ENCODE measurements around the gene SYPL1.

The SYPL1 gene

GRCh38 chr7:106064316-106064715, 47.8 kb downstream of the SYPL1 start:
- no peaks in the 10 kb centered on the region for H3K36me3 ChIP-seq (ENCODE audit: control insufficient read depth, insufficient read depth, low read length)
- no peak overlapping the region for H3K4me3 ChIP-seq (ENCODE audit: low read depth, low read length)
- H3K9me3 ChIP-seq (ENCODE audit: control insufficient read depth, insufficient read depth, low read depth, low read length) = peaks cover 14% of the 10 kb centered on the region
- no peak overlapping the region for H3K9ac ChIP-seq (ENCODE audit: low read length)
- peaks cover 21% of the 10 kb centered on the region for H3K4me1 ChIP-seq (ENCODE audit: control insufficient read depth, insufficient read depth, low read length)
- H3K27me3 ChIP-seq (ENCODE audit: control insufficient read depth, insufficient read depth, low read length) = no peaks in the 10 kb centered on the region
- no peak overlapping the region for H3K27ac ChIP-seq (ENCODE audit: low read depth, low read length)

- Histone ChIP-seq H3K4me1 (ENCODE audit: control insufficient read depth, insufficient read depth, low read length) (peaks cover 23% of the 10 kb centered on the region), H3K9ac (ENCODE audit: low read length) (no peak overlapping the region), H3K4me3 (ENCODE audit: low read depth, low read length) (no peak overlapping the region), H3K27me3 (ENCODE audit: control insufficient read depth, insufficient read depth, low read length) (no peaks in the 10 kb centered on the region), H3K9me3 (ENCODE audit: control insufficient read depth, insufficient read depth, low read depth, low read length) (peaks cover 14% of the 10 kb centered on the region), H3K27ac (ENCODE audit: low read depth, low read length) (no peak overlapping the region), H3K36me3 (ENCODE audit: control insufficient read depth, insufficient read depth, low read length) (no peaks in the 10 kb centered on the region)
These were observed 48.4 kb downstream of the SYPL1 start for GRCh38 chr7:106063692-106064091.

DNA sequence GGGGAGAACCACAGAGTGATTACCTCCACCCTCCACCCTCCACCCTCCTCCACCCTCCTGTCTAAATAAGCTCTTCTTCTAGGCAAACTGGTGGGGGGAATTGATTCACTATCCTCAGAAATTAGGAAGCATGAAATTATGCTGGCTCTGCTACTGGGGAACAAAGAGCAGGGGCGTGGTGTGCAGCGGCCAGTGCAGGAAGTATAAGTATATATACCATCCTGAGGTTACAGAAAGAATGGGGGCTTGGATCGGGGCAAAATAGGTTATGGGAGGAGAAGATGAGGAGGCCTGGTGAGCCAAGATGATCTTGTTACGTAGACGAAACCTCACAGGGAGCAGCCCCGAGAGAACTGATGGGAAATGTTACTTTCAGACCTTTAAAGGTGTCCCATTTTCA, 49.1 kb downstream of the SYPL1 start:
- no peaks in the 10 kb centered on the region for H3K36me3 ChIP-seq (ENCODE audit: control insufficient read depth, insufficient read depth, low read length)
- no peaks in the 10 kb centered on the region for H3K27me3 ChIP-seq (ENCODE audit: control insufficient read depth, insufficient read depth, low read length)
- H3K27ac ChIP-seq (ENCODE audit: low read depth, low read length) = no peak overlapping the region
- no peak overlapping the region for H3K9ac ChIP-seq (ENCODE audit: low read length)
- peaks cover 14% of the 10 kb centered on the region for H3K9me3 ChIP-seq (ENCODE audit: control insufficient read depth, insufficient read depth, low read depth, low read length)
- H3K4me1 ChIP-seq (ENCODE audit: control insufficient read depth, insufficient read depth, low read length) = peaks cover 25% of the 10 kb centered on the region
- H3K4me3 ChIP-seq (ENCODE audit: low read depth, low read length) = no peak overlapping the region

GRCh38 chr7:106062521-106062931, 49.6 kb downstream of the SYPL1 start:
- Histone ChIP-seq H3K36me3 (ENCODE audit: control insufficient read depth, insufficient read depth, low read length) (no peaks in the 10 kb centered on the region), H3K4me3 (ENCODE audit: low read depth, low read length) (no peak overlapping the region), H3K9me3 (ENCODE audit: control insufficient read depth, insufficient read depth, low read depth, low read length) (peaks cover 14% of the 10 kb centered on the region), H3K4me1 (ENCODE audit: control insufficient read depth, insufficient read depth, low read length) (peaks cover 25% of the 10 kb centered on the region), H3K27ac (ENCODE audit: low read depth, low read length) (no peak overlapping the region), H3K27me3 (ENCODE audit: control insufficient read depth, insufficient read depth, low read length) (no peaks in the 10 kb centered on the region), H3K9ac (ENCODE audit: low read length) (no peak overlapping the region)

DNA sequence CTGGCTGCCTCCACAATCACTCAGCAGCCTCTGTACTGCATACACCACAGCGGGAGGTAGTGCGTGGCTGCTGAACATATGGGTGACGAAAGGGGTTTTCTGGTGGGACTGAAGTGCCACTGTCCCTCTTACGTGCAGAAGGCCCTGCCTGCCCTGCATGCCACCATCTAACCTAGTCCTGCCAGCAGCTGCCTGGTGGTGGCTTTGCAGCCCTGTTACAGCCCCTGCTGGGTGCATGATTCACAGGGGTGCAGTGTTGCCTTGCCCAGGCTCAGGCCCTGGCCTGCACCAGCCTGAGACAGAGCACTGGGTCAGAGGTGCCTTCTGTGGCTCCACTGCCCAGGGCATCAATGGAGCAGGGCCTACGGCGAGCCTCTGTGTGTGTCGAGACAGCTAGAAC, 50.1 kb downstream of the SYPL1 start:
- Histone ChIP-seq H3K27ac (ENCODE audit: low read depth, low read length) (no peak overlapping the region), H3K9me3 (ENCODE audit: control insufficient read depth, insufficient read depth, low read depth, low read length) (peaks cover 14% of the 10 kb centered on the region), H3K9ac (ENCODE audit: low read length) (no peak overlapping the region), H3K27me3 (ENCODE audit: control insufficient read depth, insufficient read depth, low read length) (no peaks in the 10 kb centered on the region), H3K36me3 (ENCODE audit: control insufficient read depth, insufficient read depth, low read length) (no peaks in the 10 kb centered on the region), H3K4me1 (ENCODE audit: control insufficient read depth, insufficient read depth, low read length) (peaks cover 25% of the 10 kb centered on the region), H3K4me3 (ENCODE audit: low read depth, low read length) (no peak overlapping the region)

DNA sequence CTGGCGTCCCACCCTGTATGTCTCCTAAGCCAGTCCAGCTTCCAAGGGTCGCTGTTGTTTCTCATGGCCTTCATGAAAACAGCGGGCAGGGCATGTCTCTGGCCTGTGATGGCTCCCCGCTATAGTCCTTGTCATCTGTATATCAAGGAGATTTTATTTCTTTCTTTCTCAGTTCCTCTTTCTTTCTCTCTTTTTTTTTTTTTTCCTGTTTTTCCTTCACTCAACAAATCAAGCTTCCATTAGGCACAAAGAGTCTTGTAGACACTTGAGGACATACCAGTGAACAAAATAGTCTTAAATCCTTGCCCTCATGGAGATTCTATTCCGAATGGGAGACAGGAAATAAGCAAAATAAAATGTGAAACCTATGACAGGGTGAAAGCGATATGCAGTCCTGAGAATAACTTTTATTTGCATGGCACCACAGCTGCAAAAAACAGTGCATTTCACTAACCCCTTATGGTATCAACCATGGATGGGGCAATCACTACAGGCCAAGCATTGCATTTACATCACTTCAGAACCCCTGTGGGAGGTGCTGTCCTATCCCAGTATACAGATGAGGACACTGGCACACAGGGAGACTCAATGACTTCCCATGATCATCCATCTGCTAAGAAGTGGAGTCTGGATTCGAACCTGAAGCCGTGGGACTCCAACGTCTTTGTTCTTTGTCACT, 50.7 kb downstream of the SYPL1 start:
- Histone ChIP-seq H3K27me3 (ENCODE audit: control insufficient read depth, insufficient read depth, low read length) (no peaks in the 10 kb centered on the region), H3K36me3 (ENCODE audit: control insufficient read depth, insufficient read depth, low read length) (no peaks in the 10 kb centered on the region), H3K9me3 (ENCODE audit: control insufficient read depth, insufficient read depth, low read depth, low read length) (peaks cover 14% of the 10 kb centered on the region), H3K9ac (ENCODE audit: low read length) (no peak overlapping the region), H3K4me3 (ENCODE audit: low read depth, low read length) (no peak overlapping the region), H3K4me1 (ENCODE audit: control insufficient read depth, insufficient read depth, low read length) (peaks cover 25% of the 10 kb centered on the region), H3K27ac (ENCODE audit: low read depth, low read length) (no peak overlapping the region)

DNA sequence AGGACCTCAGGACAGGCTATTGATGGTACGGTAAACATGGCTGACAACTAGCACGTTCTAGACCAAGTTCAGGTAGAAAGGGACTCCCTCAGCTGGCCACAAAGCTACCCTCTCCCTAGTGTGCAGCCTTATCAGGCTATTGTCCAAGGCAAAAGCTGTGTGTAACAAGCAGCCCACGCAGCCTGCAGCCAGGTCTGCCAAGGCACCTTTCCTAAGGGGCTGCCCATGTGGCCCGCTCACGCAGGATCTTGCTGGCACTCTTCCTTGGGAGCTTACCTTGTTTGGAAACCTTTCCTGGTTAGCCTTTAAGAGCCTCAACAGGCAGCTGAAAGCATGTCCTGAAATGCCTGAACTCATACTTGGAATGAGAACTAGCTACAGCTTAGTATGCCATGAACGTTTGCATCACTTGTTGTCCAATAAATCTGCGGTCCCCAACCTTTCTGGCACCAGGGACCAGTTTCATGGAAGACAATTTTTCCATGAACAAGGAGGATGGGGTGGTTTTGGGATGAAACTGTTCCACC, 51.7 kb downstream of the SYPL1 start:
- H3K27ac ChIP-seq (ENCODE audit: low read depth, low read length) = no peak overlapping the region

DNA sequence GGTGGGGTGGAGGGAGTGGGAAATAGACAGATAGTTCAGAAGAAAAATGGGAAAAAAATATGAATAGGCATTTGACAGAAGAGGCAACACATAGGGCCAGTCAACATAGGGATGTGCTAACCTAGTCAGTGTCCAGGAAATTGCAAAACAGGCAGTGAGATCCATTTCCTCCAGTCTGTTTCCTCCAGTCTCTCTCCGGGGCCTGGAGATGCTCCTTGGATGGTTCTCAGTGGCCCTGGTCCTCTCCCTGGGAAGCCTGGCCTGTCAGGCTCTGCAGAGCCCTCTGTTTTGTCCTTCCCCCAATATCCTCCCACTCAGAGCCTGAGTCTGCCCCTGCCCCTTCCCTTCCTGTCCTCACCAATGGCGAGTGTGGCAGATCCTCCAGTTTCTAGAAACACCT, 52.6 kb downstream of the SYPL1 start:
- peaks cover 15% of the 10 kb centered on the region; the same call in 1 of the 2 replicates for H3K4me1 ChIP-seq (ENCODE audit: control insufficient read depth, insufficient read depth, low read length)
- peaks cover 14% of the 10 kb centered on the region for H3K9me3 ChIP-seq (ENCODE audit: control insufficient read depth, insufficient read depth, low read depth, low read length)
- no peaks in the 10 kb centered on the region for H3K36me3 ChIP-seq (ENCODE audit: control insufficient read depth, insufficient read depth, low read length)
- H3K27me3 ChIP-seq (ENCODE audit: control insufficient read depth, insufficient read depth, low read length) = no peaks in the 10 kb centered on the region
- H3K9ac ChIP-seq (ENCODE audit: low read length) = no peak overlapping the region
- H3K27ac ChIP-seq (ENCODE audit: low read depth, low read length) = no peak overlapping the region
- H3K4me3 ChIP-seq (ENCODE audit: low read depth, low read length) = no peak overlapping the region

More for the DNA sequence above, 51.7 kb downstream of the SYPL1 start:
- no peaks in the 10 kb centered on the region for H3K36me3 ChIP-seq (ENCODE audit: control insufficient read depth, insufficient read depth, low read length)
- no peak overlapping the region for H3K9ac ChIP-seq (ENCODE audit: low read length)
- H3K9me3 ChIP-seq (ENCODE audit: control insufficient read depth, insufficient read depth, low read depth, low read length) = peaks cover 14% of the 10 kb centered on the region
- peaks cover 17% of the 10 kb centered on the region for H3K4me1 ChIP-seq (ENCODE audit: control insufficient read depth, insufficient read depth, low read length)
- no peaks in the 10 kb centered on the region for H3K27me3 ChIP-seq (ENCODE audit: control insufficient read depth, insufficient read depth, low read length)
- no peak overlapping the region for H3K4me3 ChIP-seq (ENCODE audit: low read depth, low read length)

GRCh38 chr7:106058928-106059324, 53.2 kb downstream of the SYPL1 start:
- Histone ChIP-seq H3K9me3 (ENCODE audit: control insufficient read depth, insufficient read depth, low read depth, low read length) (peaks cover 14% of the 10 kb centered on the region), H3K9ac (ENCODE audit: low read length) (no peak overlapping the region), H3K36me3 (ENCODE audit: control insufficient read depth, insufficient read depth, low read length) (no peaks in the 10 kb centered on the region), H3K4me1 (ENCODE audit: control insufficient read depth, insufficient read depth, low read length) (peaks cover 11% of the 10 kb centered on the region; the same call in 1 of the 2 replicates), H3K4me3 (ENCODE audit: low read depth, low read length) (no peak overlapping the region), H3K27me3 (ENCODE audit: control insufficient read depth, insufficient read depth, low read length) (no peaks in the 10 kb centered on the region), H3K27ac (ENCODE audit: low read depth, low read length) (no peak overlapping the region)

GRCh38 chr7:106057962-106058927, 53.9 kb downstream of the SYPL1 start:
- Histone ChIP-seq H3K9ac (ENCODE audit: low read length) (no peak overlapping the region), H3K9me3 (ENCODE audit: control insufficient read depth, insufficient read depth, low read depth, low read length) (peaks cover 14% of the 10 kb centered on the region), H3K4me3 (ENCODE audit: low read depth, low read length) (no peak overlapping the region), H3K27me3 (ENCODE audit: control insufficient read depth, insufficient read depth, low read length) (no peaks in the 10 kb centered on the region), H3K36me3 (ENCODE audit: control insufficient read depth, insufficient read depth, low read length) (no peaks in the 10 kb centered on the region), H3K4me1 (ENCODE audit: control insufficient read depth, insufficient read depth, low read length) (peaks cover 11% of the 10 kb centered on the region; the same call in 1 of the 2 replicates), H3K27ac (ENCODE audit: low read depth, low read length) (no peak overlapping the region)

Data from HUES6 (cell line).